WTC11 (cell line): ENCODE results near the gene RPL13A. TPM values are rescaled to one million over a fixed set of nuclear protein-coding genes. Genes with fewer than 3 reads are reported as not detected.

Experiments
- ATF1 ChIP-seq: sonication (generic); formaldehyde crosslinking; IDR thresholded peaks from 2 replicates; pipeline ENCODE4 v1.8.1; 2023; ENCODE audit warnings: mild to moderate bottlenecking, moderate library complexity, missing genetic modification reagents
- CREB1 ChIP-seq: sonication (generic); formaldehyde crosslinking; IDR thresholded peaks from 2 replicates; pipeline ENCODE4 v1.8.0; 2023; ENCODE audit warnings: mild to moderate bottlenecking, missing genetic modification reagents
- ETV6 ChIP-seq: sonication (generic); formaldehyde crosslinking; IDR thresholded peaks from 2 replicates; pipeline ENCODE4 v1.8.1; 2022; ENCODE audit warnings: mild to moderate bottlenecking, missing genetic modification reagents
- IRF2 ChIP-seq: sonication (generic); formaldehyde crosslinking; IDR thresholded peaks from 2 replicates; pipeline ENCODE4 v1.8.0; 2022; ENCODE audit warnings: low read depth, missing genetic modification reagents, borderline replicate concordance
- JAZF1 ChIP-seq: fragments of 250-450 bp; sonication (Bioruptor Pico); IDR thresholded peaks from 2 replicates; pipeline ENCODE4 v1.9.0; 2021; ENCODE audit warnings: moderate library complexity, mild to moderate bottlenecking, inconsistent platforms
- SMAD3 ChIP-seq: sonication (generic); formaldehyde crosslinking; IDR thresholded peaks from 2 replicates; pipeline ENCODE4 v1.8.0; 2022; ENCODE audit warnings: missing genetic modification reagents, mild to moderate bottlenecking, borderline replicate concordance
- ZNF138 ChIP-seq: sonication (generic); formaldehyde crosslinking; conservative IDR thresholded peaks from 2 replicates; pipeline ENCODE4 v1.8.1; 2022; ENCODE audit warnings: mild to moderate bottlenecking, moderate library complexity, missing genetic modification reagents
- ZNF219 ChIP-seq: sonication (generic); formaldehyde crosslinking; IDR thresholded peaks from 2 replicates; pipeline ENCODE4 v1.8.0; 2023; ENCODE audit warnings: missing genetic modification reagents, mild to moderate bottlenecking, borderline replicate concordance
- ZNF263 ChIP-seq: sonication (generic); formaldehyde crosslinking; IDR thresholded peaks from 2 replicates; pipeline ENCODE4 v1.8.1; 2022; ENCODE audit warnings: low read depth, mild to moderate bottlenecking, moderate library complexity, missing genetic modification reagents
- ZNF317 ChIP-seq: sonication (generic); formaldehyde crosslinking; IDR thresholded peaks from 2 replicates; pipeline ENCODE4 v1.8.1; 2023; ENCODE audit warnings: low read depth, mild to moderate bottlenecking, moderate library complexity, missing genetic modification reagents, borderline replicate concordance
- ZNF416 ChIP-seq: fragments of 250-450 bp; sonication (Bioruptor Pico); IDR thresholded peaks from 2 replicates; pipeline ENCODE4 v1.9.0; 2021; ENCODE audit warnings: mild to moderate bottlenecking, inconsistent platforms
- ZNF671 ChIP-seq: fragments of 250-450 bp; sonication (Bioruptor Pico); IDR thresholded peaks from 2 replicates; pipeline ENCODE4 v1.8.0; 2021; ENCODE audit warnings: mild to moderate bottlenecking
- total RNA-seq: library from RNA; stranded (reverse); gene quantifications from 3 replicates; pipeline ENCODE4 v1.2.3, GENCODE V29; 2021
- TF ChIP-seq, protein P1 (sequence below): sonication (generic); formaldehyde crosslinking; IDR thresholded peaks from 2 replicates; pipeline ENCODE4 v1.8.1; 2022; ENCODE audit warnings: missing genetic modification reagents, borderline replicate concordance
- TF ChIP-seq, protein P2 (sequence below): sonication (generic); formaldehyde crosslinking; IDR thresholded peaks from 2 replicates; pipeline ENCODE4 v1.8.1; 2022; ENCODE audit warnings: mild to moderate bottlenecking, missing genetic modification reagents, moderate library complexity, borderline replicate concordance
- TF ChIP-seq, protein P3 (sequence below): sonication (generic); formaldehyde crosslinking; IDR thresholded peaks from 2 replicates; pipeline ENCODE4 v1.8.0; 2022; ENCODE audit warnings: mild to moderate bottlenecking, missing genetic modification reagents
- TF ChIP-seq, protein P4 (sequence below): fragments of 250-450 bp; sonication (Bioruptor Pico); IDR thresholded peaks from 2 replicates; pipeline ENCODE4 v2.1.2; 2022; ENCODE audit warnings: mild to moderate bottlenecking, moderate library complexity
- TF ChIP-seq, protein P5 (sequence below): fragments of 250-450 bp; sonication (Bioruptor Pico); IDR thresholded peaks from 2 replicates; pipeline ENCODE4 v1.9.0; 2021; ENCODE audit warnings: mild to moderate bottlenecking
- TF ChIP-seq, protein P6 (sequence below): sonication (generic); formaldehyde crosslinking; IDR thresholded peaks from 2 replicates; pipeline ENCODE4 v1.8.1; 2022; ENCODE audit warnings: low read depth, missing genetic modification reagents, borderline replicate concordance
- TF ChIP-seq, protein P7 (sequence below): sonication (generic); formaldehyde crosslinking; conservative IDR thresholded peaks from 2 replicates; pipeline ENCODE4 v1.8.1; 2023; ENCODE audit warnings: mild to moderate bottlenecking, low read depth, missing genetic modification reagents, moderate library complexity
- TF ChIP-seq, protein P8 (sequence below): sonication (generic); formaldehyde crosslinking; IDR thresholded peaks from 2 replicates; pipeline ENCODE4 v1.8.1; 2022; ENCODE audit warnings: mild to moderate bottlenecking, moderate library complexity, missing genetic modification reagents
- TF ChIP-seq, protein P9 (sequence below): fragments of 200-600 bp; IDR thresholded peaks from 2 replicates; pipeline ENCODE4 v1.8.0; 2022; ENCODE audit warnings: antibody characterized with exemption
- TF ChIP-seq, protein P10 (sequence below): sonication (generic); formaldehyde crosslinking; IDR thresholded peaks from 2 replicates; pipeline ENCODE4 v1.8.1; 2023; ENCODE audit warnings: mild to moderate bottlenecking, missing genetic modification reagents

The RPL13A gene
- total RNA-seq, 1 experiment from 2014 or later: 3,861 TPM

DNA sequence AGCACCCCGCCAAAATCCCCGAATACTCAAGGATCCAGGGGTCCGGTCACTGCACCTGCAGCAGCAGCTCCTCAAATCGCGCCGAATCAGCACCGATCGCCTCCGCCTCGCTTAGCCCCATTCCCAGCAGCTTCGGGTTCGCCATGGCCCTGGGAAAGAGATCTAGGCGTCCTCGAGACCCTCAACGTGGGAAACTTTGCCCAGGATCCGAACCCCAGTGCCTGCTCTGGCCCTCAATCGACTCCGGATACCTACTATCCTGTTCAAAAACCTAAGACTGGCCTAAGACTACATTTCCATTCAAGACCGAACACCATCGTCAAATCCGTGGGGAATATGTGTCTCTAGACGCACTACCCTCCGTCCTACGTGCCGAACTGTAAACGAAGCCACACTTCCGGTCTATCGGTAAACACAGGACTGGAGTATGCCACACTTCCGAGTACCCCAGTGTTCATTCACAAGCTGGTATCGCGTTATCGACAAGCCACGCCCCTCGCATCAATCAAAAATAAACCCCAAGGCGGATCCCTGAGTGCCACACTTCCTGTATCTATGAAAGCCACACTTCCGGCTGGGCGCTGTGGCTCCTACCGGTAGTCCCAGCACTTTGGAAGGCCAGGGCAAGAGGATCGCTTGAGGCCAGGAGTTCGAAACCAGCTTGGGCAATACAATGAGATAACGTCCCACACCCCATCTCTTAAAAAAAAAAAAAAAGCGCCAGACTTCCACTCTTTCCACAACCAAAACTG lies 35.8 kb upstream of the RPL13A start, which contains the start of gene PIH1D1 (continued):
- TF ChIP-seq, protein P1, sequence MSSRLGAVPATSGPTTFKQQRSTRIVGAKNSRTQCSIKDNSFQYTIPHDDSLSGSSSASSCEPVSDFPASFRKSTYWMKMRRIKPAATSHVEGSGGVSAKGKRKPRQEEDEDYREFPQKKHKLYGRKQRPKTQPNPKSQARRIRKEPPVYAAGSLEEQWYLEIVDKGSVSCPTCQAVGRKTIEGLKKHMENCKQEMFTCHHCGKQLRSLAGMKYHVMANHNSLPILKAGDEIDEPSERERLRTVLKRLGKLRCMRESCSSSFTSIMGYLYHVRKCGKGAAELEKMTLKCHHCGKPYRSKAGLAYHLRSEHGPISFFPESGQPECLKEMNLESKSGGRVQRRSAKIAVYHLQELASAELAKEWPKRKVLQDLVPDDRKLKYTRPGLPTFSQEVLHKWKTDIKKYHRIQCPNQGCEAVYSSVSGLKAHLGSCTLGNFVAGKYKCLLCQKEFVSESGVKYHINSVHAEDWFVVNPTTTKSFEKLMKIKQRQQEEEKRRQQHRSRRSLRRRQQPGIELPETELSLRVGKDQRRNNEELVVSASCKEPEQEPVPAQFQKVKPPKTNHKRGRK: no peak
- TF ChIP-seq ZNF671 (CRISPR knock-in tag) (no peak), JAZF1 (CRISPR knock-in tag) (no peak), ZNF317 (CRISPR knock-in tag) (no peak), IRF2 (CRISPR knock-in tag) (no peak), ZNF219 (CRISPR knock-in tag) (no peak), ZNF416 (no peak), ZNF263 (CRISPR knock-in tag) (no peak), CREB1 (CRISPR knock-in tag) (no peak), ATF1 (CRISPR knock-in tag) (no peak), SMAD3 (CRISPR knock-in tag) (no peak), ETV6 (CRISPR knock-in tag) (no peak), ZNF138 (CRISPR knock-in tag) (no peak)
- TF ChIP-seq, protein P2, sequence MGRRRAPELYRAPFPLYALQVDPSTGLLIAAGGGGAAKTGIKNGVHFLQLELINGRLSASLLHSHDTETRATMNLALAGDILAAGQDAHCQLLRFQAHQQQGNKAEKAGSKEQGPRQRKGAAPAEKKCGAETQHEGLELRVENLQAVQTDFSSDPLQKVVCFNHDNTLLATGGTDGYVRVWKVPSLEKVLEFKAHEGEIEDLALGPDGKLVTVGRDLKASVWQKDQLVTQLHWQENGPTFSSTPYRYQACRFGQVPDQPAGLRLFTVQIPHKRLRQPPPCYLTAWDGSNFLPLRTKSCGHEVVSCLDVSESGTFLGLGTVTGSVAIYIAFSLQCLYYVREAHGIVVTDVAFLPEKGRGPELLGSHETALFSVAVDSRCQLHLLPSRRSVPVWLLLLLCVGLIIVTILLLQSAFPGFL (CRISPR knock-in tag): no peak
- TF ChIP-seq, protein P3, sequence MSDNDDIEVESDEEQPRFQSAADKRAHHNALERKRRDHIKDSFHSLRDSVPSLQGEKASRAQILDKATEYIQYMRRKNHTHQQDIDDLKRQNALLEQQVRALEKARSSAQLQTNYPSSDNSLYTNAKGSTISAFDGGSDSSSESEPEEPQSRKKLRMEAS (CRISPR knock-in tag): peak; percentile 70
- TF ChIP-seq, protein P4, sequence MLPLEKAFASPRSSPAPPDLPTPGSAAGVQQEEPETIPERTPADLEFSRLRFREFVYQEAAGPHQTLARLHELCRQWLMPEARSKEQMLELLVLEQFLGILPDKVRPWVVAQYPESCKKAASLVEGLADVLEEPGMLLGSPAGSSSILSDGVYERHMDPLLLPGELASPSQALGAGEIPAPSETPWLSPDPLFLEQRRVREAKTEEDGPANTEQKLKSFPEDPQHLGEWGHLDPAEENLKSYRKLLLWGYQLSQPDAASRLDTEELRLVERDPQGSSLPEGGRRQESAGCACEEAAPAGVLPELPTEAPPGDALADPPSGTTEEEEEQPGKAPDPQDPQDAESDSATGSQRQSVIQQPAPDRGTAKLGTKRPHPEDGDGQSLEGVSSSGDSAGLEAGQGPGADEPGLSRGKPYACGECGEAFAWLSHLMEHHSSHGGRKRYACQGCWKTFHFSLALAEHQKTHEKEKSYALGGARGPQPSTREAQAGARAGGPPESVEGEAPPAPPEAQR (CRISPR knock-in tag): no peak
- TF ChIP-seq, protein P5, sequence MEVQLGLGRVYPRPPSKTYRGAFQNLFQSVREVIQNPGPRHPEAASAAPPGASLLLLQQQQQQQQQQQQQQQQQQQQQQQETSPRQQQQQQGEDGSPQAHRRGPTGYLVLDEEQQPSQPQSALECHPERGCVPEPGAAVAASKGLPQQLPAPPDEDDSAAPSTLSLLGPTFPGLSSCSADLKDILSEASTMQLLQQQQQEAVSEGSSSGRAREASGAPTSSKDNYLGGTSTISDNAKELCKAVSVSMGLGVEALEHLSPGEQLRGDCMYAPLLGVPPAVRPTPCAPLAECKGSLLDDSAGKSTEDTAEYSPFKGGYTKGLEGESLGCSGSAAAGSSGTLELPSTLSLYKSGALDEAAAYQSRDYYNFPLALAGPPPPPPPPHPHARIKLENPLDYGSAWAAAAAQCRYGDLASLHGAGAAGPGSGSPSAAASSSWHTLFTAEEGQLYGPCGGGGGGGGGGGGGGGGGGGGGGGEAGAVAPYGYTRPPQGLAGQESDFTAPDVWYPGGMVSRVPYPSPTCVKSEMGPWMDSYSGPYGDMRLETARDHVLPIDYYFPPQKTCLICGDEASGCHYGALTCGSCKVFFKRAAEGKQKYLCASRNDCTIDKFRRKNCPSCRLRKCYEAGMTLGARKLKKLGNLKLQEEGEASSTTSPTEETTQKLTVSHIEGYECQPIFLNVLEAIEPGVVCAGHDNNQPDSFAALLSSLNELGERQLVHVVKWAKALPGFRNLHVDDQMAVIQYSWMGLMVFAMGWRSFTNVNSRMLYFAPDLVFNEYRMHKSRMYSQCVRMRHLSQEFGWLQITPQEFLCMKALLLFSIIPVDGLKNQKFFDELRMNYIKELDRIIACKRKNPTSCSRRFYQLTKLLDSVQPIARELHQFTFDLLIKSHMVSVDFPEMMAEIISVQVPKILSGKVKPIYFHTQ (CRISPR knock-in tag): no peak
- TF ChIP-seq, protein P6, sequence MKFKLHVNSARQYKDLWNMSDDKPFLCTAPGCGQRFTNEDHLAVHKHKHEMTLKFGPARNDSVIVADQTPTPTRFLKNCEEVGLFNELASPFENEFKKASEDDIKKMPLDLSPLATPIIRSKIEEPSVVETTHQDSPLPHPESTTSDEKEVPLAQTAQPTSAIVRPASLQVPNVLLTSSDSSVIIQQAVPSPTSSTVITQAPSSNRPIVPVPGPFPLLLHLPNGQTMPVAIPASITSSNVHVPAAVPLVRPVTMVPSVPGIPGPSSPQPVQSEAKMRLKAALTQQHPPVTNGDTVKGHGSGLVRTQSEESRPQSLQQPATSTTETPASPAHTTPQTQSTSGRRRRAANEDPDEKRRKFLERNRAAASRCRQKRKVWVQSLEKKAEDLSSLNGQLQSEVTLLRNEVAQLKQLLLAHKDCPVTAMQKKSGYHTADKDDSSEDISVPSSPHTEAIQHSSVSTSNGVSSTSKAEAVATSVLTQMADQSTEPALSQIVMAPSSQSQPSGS (CRISPR knock-in tag): no peak
- TF ChIP-seq, protein P7, sequence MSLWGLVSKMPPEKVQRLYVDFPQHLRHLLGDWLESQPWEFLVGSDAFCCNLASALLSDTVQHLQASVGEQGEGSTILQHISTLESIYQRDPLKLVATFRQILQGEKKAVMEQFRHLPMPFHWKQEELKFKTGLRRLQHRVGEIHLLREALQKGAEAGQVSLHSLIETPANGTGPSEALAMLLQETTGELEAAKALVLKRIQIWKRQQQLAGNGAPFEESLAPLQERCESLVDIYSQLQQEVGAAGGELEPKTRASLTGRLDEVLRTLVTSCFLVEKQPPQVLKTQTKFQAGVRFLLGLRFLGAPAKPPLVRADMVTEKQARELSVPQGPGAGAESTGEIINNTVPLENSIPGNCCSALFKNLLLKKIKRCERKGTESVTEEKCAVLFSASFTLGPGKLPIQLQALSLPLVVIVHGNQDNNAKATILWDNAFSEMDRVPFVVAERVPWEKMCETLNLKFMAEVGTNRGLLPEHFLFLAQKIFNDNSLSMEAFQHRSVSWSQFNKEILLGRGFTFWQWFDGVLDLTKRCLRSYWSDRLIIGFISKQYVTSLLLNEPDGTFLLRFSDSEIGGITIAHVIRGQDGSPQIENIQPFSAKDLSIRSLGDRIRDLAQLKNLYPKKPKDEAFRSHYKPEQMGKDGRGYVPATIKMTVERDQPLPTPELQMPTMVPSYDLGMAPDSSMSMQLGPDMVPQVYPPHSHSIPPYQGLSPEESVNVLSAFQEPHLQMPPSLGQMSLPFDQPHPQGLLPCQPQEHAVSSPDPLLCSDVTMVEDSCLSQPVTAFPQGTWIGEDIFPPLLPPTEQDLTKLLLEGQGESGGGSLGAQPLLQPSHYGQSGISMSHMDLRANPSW (CRISPR knock-in tag): no peak
- TF ChIP-seq, protein P8, sequence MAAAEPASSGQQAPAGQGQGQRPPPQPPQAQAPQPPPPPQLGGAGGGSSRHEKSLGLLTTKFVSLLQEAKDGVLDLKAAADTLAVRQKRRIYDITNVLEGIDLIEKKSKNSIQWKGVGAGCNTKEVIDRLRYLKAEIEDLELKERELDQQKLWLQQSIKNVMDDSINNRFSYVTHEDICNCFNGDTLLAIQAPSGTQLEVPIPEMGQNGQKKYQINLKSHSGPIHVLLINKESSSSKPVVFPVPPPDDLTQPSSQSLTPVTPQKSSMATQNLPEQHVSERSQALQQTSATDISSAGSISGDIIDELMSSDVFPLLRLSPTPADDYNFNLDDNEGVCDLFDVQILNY (CRISPR knock-in tag): no peak
- TF ChIP-seq, protein P9, sequence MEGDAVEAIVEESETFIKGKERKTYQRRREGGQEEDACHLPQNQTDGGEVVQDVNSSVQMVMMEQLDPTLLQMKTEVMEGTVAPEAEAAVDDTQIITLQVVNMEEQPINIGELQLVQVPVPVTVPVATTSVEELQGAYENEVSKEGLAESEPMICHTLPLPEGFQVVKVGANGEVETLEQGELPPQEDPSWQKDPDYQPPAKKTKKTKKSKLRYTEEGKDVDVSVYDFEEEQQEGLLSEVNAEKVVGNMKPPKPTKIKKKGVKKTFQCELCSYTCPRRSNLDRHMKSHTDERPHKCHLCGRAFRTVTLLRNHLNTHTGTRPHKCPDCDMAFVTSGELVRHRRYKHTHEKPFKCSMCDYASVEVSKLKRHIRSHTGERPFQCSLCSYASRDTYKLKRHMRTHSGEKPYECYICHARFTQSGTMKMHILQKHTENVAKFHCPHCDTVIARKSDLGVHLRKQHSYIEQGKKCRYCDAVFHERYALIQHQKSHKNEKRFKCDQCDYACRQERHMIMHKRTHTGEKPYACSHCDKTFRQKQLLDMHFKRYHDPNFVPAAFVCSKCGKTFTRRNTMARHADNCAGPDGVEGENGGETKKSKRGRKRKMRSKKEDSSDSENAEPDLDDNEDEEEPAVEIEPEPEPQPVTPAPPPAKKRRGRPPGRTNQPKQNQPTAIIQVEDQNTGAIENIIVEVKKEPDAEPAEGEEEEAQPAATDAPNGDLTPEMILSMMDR: no peak
- TF ChIP-seq, protein P10, sequence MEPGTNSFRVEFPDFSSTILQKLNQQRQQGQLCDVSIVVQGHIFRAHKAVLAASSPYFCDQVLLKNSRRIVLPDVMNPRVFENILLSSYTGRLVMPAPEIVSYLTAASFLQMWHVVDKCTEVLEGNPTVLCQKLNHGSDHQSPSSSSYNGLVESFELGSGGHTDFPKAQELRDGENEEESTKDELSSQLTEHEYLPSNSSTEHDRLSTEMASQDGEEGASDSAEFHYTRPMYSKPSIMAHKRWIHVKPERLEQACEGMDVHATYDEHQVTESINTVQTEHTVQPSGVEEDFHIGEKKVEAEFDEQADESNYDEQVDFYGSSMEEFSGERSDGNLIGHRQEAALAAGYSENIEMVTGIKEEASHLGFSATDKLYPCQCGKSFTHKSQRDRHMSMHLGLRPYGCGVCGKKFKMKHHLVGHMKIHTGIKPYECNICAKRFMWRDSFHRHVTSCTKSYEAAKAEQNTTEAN (CRISPR knock-in tag): no peak
